ENCODE measurements around the gene IL17RA.

The IL17RA gene

GRCh38 chr22:17143101-17143500 lies 58.3 kb downstream of the IL17RA start:
- no peak overlapping the region for H3K27ac ChIP-seq (ENCODE audit: extremely low read depth, low read depth, low read length)
- H3K4me1 ChIP-seq (ENCODE audit: control insufficient read depth, insufficient read depth, low read length) = no peaks in the 10 kb centered on the region
- POLR2A ChIA-PET = no interaction called here
- TF ChIP-seq, protein P1, sequence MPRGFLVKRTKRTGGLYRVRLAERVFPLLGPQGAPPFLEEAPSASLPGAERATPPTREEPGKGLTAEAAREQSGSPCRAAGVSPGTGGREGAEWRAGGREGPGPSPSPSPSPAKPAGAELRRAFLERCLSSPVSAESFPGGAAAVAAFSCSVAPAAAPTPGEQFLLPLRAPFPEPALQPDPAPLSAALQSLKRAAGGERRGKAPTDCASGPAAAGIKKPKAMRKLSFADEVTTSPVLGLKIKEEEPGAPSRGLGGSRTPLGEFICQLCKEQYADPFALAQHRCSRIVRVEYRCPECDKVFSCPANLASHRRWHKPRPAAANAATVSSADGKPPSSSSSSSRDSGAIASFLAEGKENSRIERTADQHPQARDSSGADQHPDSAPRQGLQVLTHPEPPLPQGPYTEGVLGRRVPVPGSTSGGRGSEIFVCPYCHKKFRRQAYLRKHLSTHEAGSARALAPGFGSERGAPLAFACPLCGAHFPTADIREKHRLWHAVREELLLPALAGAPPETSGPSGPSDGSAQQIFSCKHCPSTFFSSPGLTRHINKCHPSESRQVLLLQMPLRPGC (tag by site-specific recombination; IDR thresholded peaks at IDR 0.05) = no peak
- TF ChIP-seq ZSCAN5A (tag by site-specific recombination; IDR thresholded peaks at IDR 0.05) (no peak), ZNF664 (tag by site-specific recombination; IDR thresholded peaks at IDR 0.05) (no peak), ZBTB6 (tag by site-specific recombination; IDR thresholded peaks at IDR 0.05) (no peak), ZNF610 (tag by site-specific recombination; IDR thresholded peaks at IDR 0.05; ENCODE audit: borderline replicate concordance) (no peak), ZNF133 (tag by site-specific recombination; IDR thresholded peaks at IDR 0.05) (no peak), ZNF18 (tag by site-specific recombination; IDR thresholded peaks at IDR 0.05) (no peak), OSR2 (tag by site-specific recombination; IDR thresholded peaks at IDR 0.05) (no peak), ZNF335 (tag by site-specific recombination; conservative IDR thresholded peaks at IDR 0.05) (no peak), ZFP37 (tag by site-specific recombination; IDR thresholded peaks at IDR 0.05) (no peak), ZSCAN30 (tag by site-specific recombination; IDR thresholded peaks at IDR 0.05) (no peak)
- TF ChIP-seq, protein P2, sequence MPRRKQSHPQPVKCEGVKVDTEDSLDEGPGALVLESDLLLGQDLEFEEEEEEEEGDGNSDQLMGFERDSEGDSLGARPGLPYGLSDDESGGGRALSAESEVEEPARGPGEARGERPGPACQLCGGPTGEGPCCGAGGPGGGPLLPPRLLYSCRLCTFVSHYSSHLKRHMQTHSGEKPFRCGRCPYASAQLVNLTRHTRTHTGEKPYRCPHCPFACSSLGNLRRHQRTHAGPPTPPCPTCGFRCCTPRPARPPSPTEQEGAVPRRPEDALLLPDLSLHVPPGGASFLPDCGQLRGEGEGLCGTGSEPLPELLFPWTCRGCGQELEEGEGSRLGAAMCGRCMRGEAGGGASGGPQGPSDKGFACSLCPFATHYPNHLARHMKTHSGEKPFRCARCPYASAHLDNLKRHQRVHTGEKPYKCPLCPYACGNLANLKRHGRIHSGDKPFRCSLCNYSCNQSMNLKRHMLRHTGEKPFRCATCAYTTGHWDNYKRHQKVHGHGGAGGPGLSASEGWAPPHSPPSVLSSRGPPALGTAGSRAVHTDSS (tag by site-specific recombination; IDR thresholded peaks at IDR 0.05) = no peak
- TF ChIP-seq, protein P3, sequence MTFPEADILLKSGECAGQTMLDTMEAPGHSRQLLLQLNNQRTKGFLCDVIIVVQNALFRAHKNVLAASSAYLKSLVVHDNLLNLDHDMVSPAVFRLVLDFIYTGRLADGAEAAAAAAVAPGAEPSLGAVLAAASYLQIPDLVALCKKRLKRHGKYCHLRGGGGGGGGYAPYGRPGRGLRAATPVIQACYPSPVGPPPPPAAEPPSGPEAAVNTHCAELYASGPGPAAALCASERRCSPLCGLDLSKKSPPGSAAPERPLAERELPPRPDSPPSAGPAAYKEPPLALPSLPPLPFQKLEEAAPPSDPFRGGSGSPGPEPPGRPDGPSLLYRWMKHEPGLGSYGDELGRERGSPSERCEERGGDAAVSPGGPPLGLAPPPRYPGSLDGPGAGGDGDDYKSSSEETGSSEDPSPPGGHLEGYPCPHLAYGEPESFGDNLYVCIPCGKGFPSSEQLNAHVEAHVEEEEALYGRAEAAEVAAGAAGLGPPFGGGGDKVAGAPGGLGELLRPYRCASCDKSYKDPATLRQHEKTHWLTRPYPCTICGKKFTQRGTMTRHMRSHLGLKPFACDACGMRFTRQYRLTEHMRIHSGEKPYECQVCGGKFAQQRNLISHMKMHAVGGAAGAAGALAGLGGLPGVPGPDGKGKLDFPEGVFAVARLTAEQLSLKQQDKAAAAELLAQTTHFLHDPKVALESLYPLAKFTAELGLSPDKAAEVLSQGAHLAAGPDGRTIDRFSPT (tag by site-specific recombination; IDR thresholded peaks at IDR 0.05) = no peak
- peaks cover 4 to 90% of the 10 kb centered on the region in 2 experiments; a peak in 2 of 3 replicates for H3K36me3 ChIP-seq (ENCODE audit: control insufficient read depth in 2 of 2, insufficient read depth in 1 of 2, low read length in 2 of 2)
- H3K4me3 ChIP-seq (ENCODE audit: low read depth, low read length) = no peak overlapping the region
- CTCF ChIA-PET = interaction anchor here (0.7 kb wide), 1 partner anchor 358 kb away, joined by 5 read pairs; no protein-coding TSS in a partner anchor
- no peaks in the 10 kb centered on the region for H3K9me3 ChIP-seq (ENCODE audit: control insufficient read depth, insufficient read depth, low read depth, low read length)

DNA sequence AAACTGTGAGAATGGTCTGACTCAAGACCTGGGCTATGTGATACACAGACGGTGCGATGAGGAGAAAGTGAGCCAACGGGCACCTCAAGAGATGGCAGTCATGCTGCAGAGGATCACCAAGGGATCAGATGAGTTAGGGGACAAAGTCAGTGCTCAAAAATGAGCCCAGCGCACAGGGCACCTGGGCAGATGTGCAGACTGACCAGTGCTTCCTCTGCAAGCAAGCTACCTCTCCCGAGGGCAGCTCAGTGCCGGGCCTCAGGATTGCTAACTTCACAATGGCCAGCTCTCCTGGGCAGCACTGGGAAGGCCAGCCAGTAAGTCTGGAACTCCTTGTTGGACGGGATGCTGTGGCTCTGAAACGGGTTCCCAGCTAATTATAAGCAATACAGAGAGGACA lies 59.0 kb downstream of the IL17RA start:
- no peaks in the 10 kb centered on the region for H3K9me3 ChIP-seq (ENCODE audit: control insufficient read depth, insufficient read depth, low read depth, low read length)
- CTCF ChIA-PET = interaction anchor here (0.7 kb wide), 1 partner anchor 358 kb away, joined by 5 read pairs; no protein-coding TSS in a partner anchor
- POLR2A ChIA-PET = interaction anchor here (0.6 to 1.1 kb wide), 2 partner anchors 9 to 28 kb away, joined by 3 read pairs; no protein-coding TSS in a partner anchor
- no peak overlapping the region for H3K27ac ChIP-seq (ENCODE audit: extremely low read depth, low read depth, low read length)
- no peak overlapping the region for H3K4me3 ChIP-seq (ENCODE audit: low read depth, low read length)
- no peaks in the 10 kb centered on the region for H3K4me1 ChIP-seq (ENCODE audit: control insufficient read depth, insufficient read depth, low read length)
- peaks cover 4 to 90% of the 10 kb centered on the region in 2 experiments; a peak in 2 of 3 replicates for H3K36me3 ChIP-seq (ENCODE audit: control insufficient read depth in 2 of 2, insufficient read depth in 1 of 2, low read length in 2 of 2)
- TF ChIP-seq MZF1 (tag by site-specific recombination; IDR thresholded peaks at IDR 0.05; ENCODE audit: borderline replicate concordance) (no peak), REST (tag by site-specific recombination; IDR thresholded peaks at IDR 0.05) (no peak), ZBTB7A (tag by site-specific recombination; IDR thresholded peaks at IDR 0.05; ENCODE audit: low read depth) (no peak), ZNF394 (tag by site-specific recombination; IDR thresholded peaks at IDR 0.05; ENCODE audit: borderline replicate concordance) (no peak), ZFP69B (tag by site-specific recombination; IDR thresholded peaks at IDR 0.05) (no peak), ZNF292 (tag by site-specific recombination; IDR thresholded peaks at IDR 0.05; ENCODE audit: borderline replicate concordance, low read depth) (no peak)
